HepG2 (cell line): ENCODE measurements around the gene RAB27B.

Experiments
- AFF4 ChIP-seq: sonication (generic); formaldehyde crosslinking; IDR thresholded peaks from 2 replicates; pipeline ENCODE4 v1.4.0; 2020; ENCODE audit warnings: missing genetic modification reagents
- AHR ChIP-seq: IDR thresholded peaks from 2 replicates; pipeline ENCODE4 v1.6.1; 2018; ENCODE audit warnings: missing genetic modification reagents, missing compliant biosample characterization
- CTCF ChIP-seq: sonication (generic); formaldehyde crosslinking; IDR thresholded peaks from 2 replicates; pipeline ENCODE4 v1.5.0; 2020; ENCODE audit warnings: mild to moderate bottlenecking, missing genetic modification reagents, moderate library complexity
- SRSF1 ChIP-seq: fragments of 200-400 bp; formaldehyde crosslinking; optimal IDR thresholded peaks from 2 replicates; pipeline ENCODE3; 2017; ENCODE audit warnings: mild to moderate bottlenecking, low read depth, low read length, moderate library complexity
- ZBTB20 ChIP-seq: sonication (generic); formaldehyde crosslinking; IDR thresholded peaks from 2 replicates; pipeline ENCODE4 v1.8.1; 2023; ENCODE audit warnings: missing genetic modification reagents, low read depth, mild to moderate bottlenecking, borderline replicate concordance
- ZNF331 ChIP-seq: sonication (generic); formaldehyde crosslinking; IDR thresholded peaks from 2 replicates; pipeline ENCODE4 v1.4.0; 2020; ENCODE audit warnings: missing genetic modification reagents
- ZNF879 ChIP-seq: sonication (generic); formaldehyde crosslinking; IDR thresholded peaks from 2 replicates; pipeline ENCODE4 v1.8.1; 2023; ENCODE audit warnings: missing genetic modification reagents

GRCh38 chr18:54928236-54928635 lies 100.0 kb downstream of the RAB27B start:
- TF ChIP-seq AFF4 (CRISPR knock-in tag) = no peak
- no peak for TF ChIP-seq ZBTB20 (CRISPR knock-in tag)
- TF ChIP-seq AHR (CRISPR knock-in tag) = no peak
- TF ChIP-seq CTCF (CRISPR knock-in tag) = no peak
- TF ChIP-seq ZNF879 (CRISPR knock-in tag) = no peak
- no peak for TF ChIP-seq ZNF331 (CRISPR knock-in tag)
- TF ChIP-seq SRSF1 = no peak
